HCT116 (cell line): ENCODE measurements around the gene PSMG3. TPM values are rescaled to one million over a fixed set of nuclear protein-coding genes. Genes with fewer than 3 reads are reported as not detected.
"Not testable (repeated sequence)": the region's sequence is repeated elsewhere in the genome, so short reads cannot be mapped to it uniquely, and the experiment has no call there.

Source experiments
- ATAC-seq: fragments of 200-7000 bp; cut with Tn5 transposase; 2 replicates; pipeline ENCODE4 v1.9.1; 2020; ENCODE audit warnings: mild to moderate bottlenecking, moderate library complexity
- BruUV-seq: library from RNA; stranded (reverse); fragments of 400-500 nt; replicated peaks from 2 replicates; lab custom pipeline; 2021; lab: Mats Ljungman, UMichigan
- CTCF ChIA-PET: fragments of 300-600 bp; sonication (Branson Sonifier 250); formaldehyde crosslinking; loops from one replicate; lab custom pipeline; 2021; ENCODE audit warnings: antibody characterized with exemption; lab: Charles Lee
- POLR2A ChIA-PET: fragments of 300-600, 350-600 bp; sonication (Branson Sonifier 250); formaldehyde crosslinking; loops from one replicate; lab custom pipeline; 2021; ENCODE audit warnings: antibody characterized with exemption; lab: Charles Lee
- RAD21 ChIA-PET, 2 experiments: fragments of 300-600 bp; sonication (Branson Sonifier 250); formaldehyde crosslinking; loops; one replicate each; lab custom pipeline; 2023; ENCODE audit warnings: low total read pairs in 2 of 2; ENCODE audit not compliant: uncharacterized antibody in 2 of 2, unreplicated experiment in 2 of 2, low non-redundant PET in 1 of 2; lab: Charles Lee
- DNase-seq: peaks from one replicate; pipeline ENCODE4 v3.0.0-alpha.2; 2010; ENCODE audit warnings: low read depth, low spot score
- H2AFZ ChIP-seq: fragments of 200-600 bp; shearing (Covaris generic), sonication (generic); 2 replicates; pipeline ENCODE4 v1.6.1; 2017; ENCODE audit warnings: low read depth, mixed run types, mixed read lengths, antibody characterized with exemption, low read length; ENCODE audit not compliant: poor library complexity, severe bottlenecking
- H3K27ac ChIP-seq: 2 replicates; pipeline ENCODE4 v1.5.1; 2012; ENCODE audit warnings: low read depth, low read length
- H3K27me3 ChIP-seq: fragments of 200-600 bp; sonication (generic); 2 replicates; pipeline ENCODE4 v1.6.1; 2016; ENCODE audit warnings: mixed run types, low read length, mixed read lengths; ENCODE audit not compliant: insufficient read depth
- H3K36me3 ChIP-seq, 2 experiments: fragments of 200-500 bp in 1 of 2; fragments of 200-600 bp in 1 of 2; sonication (Bioruptor generic) in 1 of 2; sonication (generic) in 1 of 2; 2 replicates each; pipeline versions ENCODE4 v1.5.1 to v1.6.1; 2014 to 2016; ENCODE audit warnings: low read length in 2 of 2, inconsistent platforms in 1 of 2, mixed read lengths in 1 of 2, mixed run types in 1 of 2; ENCODE audit not compliant: insufficient read depth in 2 of 2, control insufficient read depth in 1 of 2
- H3K4me1 ChIP-seq, 2 experiments: fragments of 200-600 bp in 1 of 2; sonication (generic) in 1 of 2; 2 replicates each; pipeline versions ENCODE4 v1.5.1 to v1.6.1; 2012 to 2017; ENCODE audit warnings: low read length in 2 of 2, inconsistent platforms in 1 of 2, mild to moderate bottlenecking in 1 of 2, mixed read lengths in 1 of 2, mixed run types in 1 of 2, moderate library complexity in 1 of 2; ENCODE audit not compliant: insufficient read depth in 2 of 2, control insufficient read depth in 1 of 2
- H3K4me2 ChIP-seq: fragments of 200-600 bp; sonication (generic); 2 replicates; pipeline ENCODE4 v1.6.1; 2017; ENCODE audit warnings: mixed run types, low read length, mixed read lengths
- H3K4me3 ChIP-seq, 2 experiments: fragments of 200-600 bp in 1 of 2; sonication (generic) in 1 of 2; replicated peaks in 1 of 2; 2 replicates each; pipeline ENCODE4 v1.5.1; 2011 to 2016; ENCODE audit warnings: low read length in 2 of 2, control low read depth in 1 of 2, low read depth in 1 of 2, mild to moderate bottlenecking in 1 of 2, mixed read lengths in 1 of 2, mixed run types in 1 of 2
- H3K79me2 ChIP-seq: fragments of 200-600 bp; sonication (generic); 2 replicates; pipeline ENCODE4 v1.6.1; 2017; ENCODE audit warnings: mild to moderate bottlenecking, mixed run types, low read length, moderate library complexity, mixed read lengths; ENCODE audit not compliant: insufficient read depth
- H3K9ac ChIP-seq: fragments of 200-600 bp; sonication (generic); 2 replicates; pipeline ENCODE4 v1.6.1; 2016; ENCODE audit warnings: low read length, mixed read lengths
- H3K9me2 ChIP-seq: fragments of 200-600 bp; sonication (generic), shearing (Covaris generic); 2 replicates; pipeline ENCODE4 v1.6.1; 2017; ENCODE audit warnings: mixed run types, mild to moderate bottlenecking, moderate library complexity; ENCODE audit not compliant: insufficient read depth
- H3K9me3 ChIP-seq, 2 experiments: fragments of 200-500 bp in 1 of 2; fragments of 200-600 bp in 1 of 2; sonication (Bioruptor generic) in 1 of 2; sonication (generic) in 1 of 2; 2 replicates each; pipeline ENCODE4 v1.6.1; 2014 to 2017; ENCODE audit warnings: low read length in 2 of 2, mixed read lengths in 2 of 2, inconsistent platforms in 1 of 2, low read depth in 1 of 2, mild to moderate bottlenecking in 1 of 2, mixed run types in 1 of 2, moderate library complexity in 1 of 2; ENCODE audit not compliant: control insufficient read depth in 1 of 2, insufficient read depth in 1 of 2
- H4K20me1 ChIP-seq: fragments of 200-600 bp; sonication (generic), shearing (Covaris generic); 2 replicates; pipeline ENCODE4 v1.6.1; 2017; ENCODE audit warnings: mixed run types, mild to moderate bottlenecking, moderate library complexity; ENCODE audit not compliant: insufficient read depth
- CBX3 ChIP-seq: IDR thresholded peaks from 2 replicates; pipeline ENCODE4 v1.6.1; 2012; ENCODE audit warnings: low read depth
- CTCF ChIP-seq, 3 experiments: fragments of 200-600 bp in 1 of 3; sonication (generic) in 1 of 3; IDR thresholded peaks in 2 of 3; conservative IDR thresholded peaks in 1 of 3; 2 replicates each; pipeline ENCODE4 v1.5.1; 2012 to 2017; ENCODE audit warnings: low read depth in 2 of 3, low read length in 2 of 3, antibody characterized with exemption in 1 of 3, borderline replicate concordance in 1 of 3, control low read depth in 1 of 3, mild to moderate bottlenecking in 1 of 3, mixed read lengths in 1 of 3, mixed run types in 1 of 3, moderate library complexity in 1 of 3; ENCODE audit not compliant: insufficient read depth in 1 of 3
- ELF1 ChIP-seq: IDR thresholded peaks from 2 replicates; pipeline ENCODE4 v1.6.1; 2012; ENCODE audit warnings: low read depth, borderline replicate concordance
- EZH2phosphoT487 ChIP-seq: fragments of 200-600 bp; IDR thresholded peaks from 2 replicates; pipeline ENCODE4 v1.6.1; 2018; ENCODE audit warnings: antibody characterized with exemption, borderline replicate concordance
- TCF7L2 ChIP-seq: IDR thresholded peaks from 2 replicates; pipeline ENCODE4 v1.7.0; 2011; ENCODE audit warnings: borderline replicate concordance, inconsistent platforms; ENCODE audit not compliant: insufficient read depth, insufficient read length; ENCODE audit errors: extremely low read depth
- ZBTB33 ChIP-seq: IDR thresholded peaks from 2 replicates; pipeline ENCODE4 v1.6.1; 2011; ENCODE audit warnings: mild to moderate bottlenecking, low read length, moderate library complexity; ENCODE audit not compliant: insufficient replicate concordance; ENCODE audit errors: extremely low read depth
- ZFX ChIP-seq: fragments of 450-650 bp; IDR thresholded peaks from 2 replicates; pipeline ENCODE4 v1.6.1; 2017
- intact Hi-C: fragments of 100-400 bp; cut with micrococcal nuclease; formaldehyde crosslinking; loops from 2 replicates; pipeline ENCODE4 v1.10.0; 2022
- total RNA-seq: library from RNA; stranded (reverse); gene quantifications from one replicate; pipeline ENCODE4 v1.2.1, GENCODE V29; 2021; ENCODE audit not compliant: unreplicated experiment

Gene PSMG3
- total RNA-seq, 1 experiment from 2014 or later, result 60.9 TPM

- no peak overlapping the region for H3K9ac ChIP-seq
- no peaks in the 10 kb centered on the region for H3K79me2 ChIP-seq
- DNase-seq (no peak), ATAC-seq (no peak)
- ChIA-PET RAD21 (no interaction called here), POLR2A (no interaction called here), CTCF (no interaction called here)
- H3K4me1 ChIP-seq, result peaks cover 0 to 2% of the 10 kb centered on the region in 2 experiments; a peak in 1 of 4 replicates
- intact Hi-C loops, result loop anchor here (5.0 kb wide), 1 partner anchor 623 kb away; no protein-coding TSS in a partner anchor
- H3K36me3 ChIP-seq, result no peaks in the 10 kb centered on the region
- no peak overlapping the region for H3K4me3 ChIP-seq
- H4K20me1 ChIP-seq, result no peaks in the 10 kb centered on the region
- BruUV-seq, result no TSS peak
- H2AFZ ChIP-seq, result no peak overlapping the region
- no peak overlapping the region for H3K27ac ChIP-seq
- peaks cover 16% of the 10 kb centered on the region; the same call in 1 of the 2 replicates for H3K27me3 ChIP-seq
- TF ChIP-seq CTCF (IDR thresholded peaks at IDR 0.05 in 2 of 3, conservative IDR thresholded peaks at IDR 0.05 in 1 of 3; ENCODE audit: borderline replicate concordance in 1 of 3, insufficient read depth in 1 of 3, low read depth in 2 of 3, low read length in 2 of 3) (no peak), ZBTB33 (no peak), EZH2phosphoT487 (no peak), CBX3 (no peak), TCF7L2 (no peak), ELF1 (no peak), ZFX (no peak)
- no peak overlapping the region for H3K4me2 ChIP-seq
- H3K9me2 ChIP-seq, result no peaks in the 10 kb centered on the region
- no peaks in the 10 kb centered on the region for H3K9me3 ChIP-seq
Observed at GRCh38 chr7:1584700-1585099, 14.9 kb upstream of the PSMG3 start.

- BruUV-seq, DNase-seq, H3K4me3 ChIP-seq, ATAC-seq, POLR2A ChIA-PET, H3K36me3 ChIP-seq, H2AFZ ChIP-seq, H3K9me2 ChIP-seq, H3K27ac ChIP-seq, H3K9ac ChIP-seq, RAD21 ChIA-PET, H3K4me2 ChIP-seq, H3K79me2 ChIP-seq, CTCF ChIA-PET, H4K20me1 ChIP-seq, H3K4me1 ChIP-seq, H3K9me3 ChIP-seq: not testable (repeated sequence)
- peaks cover 11% of the 10 kb centered on the region; the same call in 1 of the 2 replicates for H3K27me3 ChIP-seq
- intact Hi-C loops, result loop anchor here (5.0 kb wide), 1 partner anchor 624 kb away; no protein-coding TSS in a partner anchor
Observed at GRCh38 chr7:1583241-1583930, 13.6 kb upstream of the PSMG3 start.
